IMR-90 (cell line): ENCODE measurements around the gene SPECC1L. TPM values are rescaled to one million over a fixed set of nuclear protein-coding genes. Genes with fewer than 3 reads are reported as not detected.

ENCODE experiments used
- ATAC-seq: fragments of 200-7000 bp; cut with Tn5 transposase; 2 replicates; pipeline ENCODE4 v1.9.1; 2020; ENCODE audit warnings: low read depth, mild to moderate bottlenecking, moderate library complexity
- BruUV-seq: library from RNA; stranded (reverse); fragments of 400-500 nt; replicated peaks from 2 replicates; lab custom pipeline; 2021; lab: Mats Ljungman, UMichigan
- CTCF ChIA-PET: fragments of 300-600 bp; formaldehyde crosslinking; extraction: SDS; loops from one replicate; lab custom pipeline; 2021; ENCODE audit warnings: antibody characterized with exemption; lab: Yijun Ruan, JAX
- POLR2A ChIA-PET: fragments of 300-600 bp; sonication (Branson Sonifier 250); formaldehyde crosslinking; loops from one replicate; lab custom pipeline; 2022; ENCODE audit warnings: antibody characterized with exemption; ENCODE audit not compliant: unreplicated experiment; lab: Charles Lee
- DNase-seq: peaks from one replicate; pipeline ENCODE4 v3.0.0; 2013
- H2AFZ ChIP-seq: replicated peaks from 2 replicates; pipeline ENCODE3; 2013; ENCODE audit warnings: low read length, mild to moderate bottlenecking; ENCODE audit not compliant: poor library complexity
- H2AK5ac ChIP-seq: 2 replicates; pipeline ENCODE4 v1.6.1; 2013; ENCODE audit warnings: low read depth, low read length, inconsistent platforms
- H2AK9ac ChIP-seq: replicated peaks from 2 replicates; pipeline ENCODE3; 2013; ENCODE audit warnings: mild to moderate bottlenecking, low read depth, low read length, moderate library complexity; ENCODE audit not compliant: poor library complexity
- H2BK120ac ChIP-seq: 2 replicates; pipeline ENCODE4 v1.6.1; 2013; ENCODE audit warnings: low read depth, low read length, inconsistent platforms
- H2BK15ac ChIP-seq: 3 replicates; pipeline ENCODE4 v1.6.1; 2013; ENCODE audit warnings: low read depth, low read length, inconsistent platforms
- H2BK20ac ChIP-seq: 2 replicates; pipeline ENCODE4 v1.6.1; 2013; ENCODE audit warnings: low read depth, mild to moderate bottlenecking, inconsistent platforms, low read length, moderate library complexity
- H2BK5ac ChIP-seq: 2 replicates; pipeline ENCODE4 v1.6.1; 2013; ENCODE audit warnings: mild to moderate bottlenecking, low read depth, low read length, inconsistent platforms; ENCODE audit not compliant: poor library complexity, severe bottlenecking
- H3K14ac ChIP-seq: replicated peaks from 2 replicates; pipeline ENCODE4 v1.6.1; 2013; ENCODE audit warnings: low read depth, low read length, inconsistent platforms
- H3K18ac ChIP-seq: 2 replicates; pipeline ENCODE4 v1.6.1; 2013; ENCODE audit warnings: low read depth, low read length, control low read depth
- H3K23ac ChIP-seq: 2 replicates; pipeline ENCODE4 v1.6.1; 2013; ENCODE audit warnings: low read depth, low read length, inconsistent platforms
- H3K27ac ChIP-seq: 2 replicates; pipeline ENCODE4 v1.5.1; 2013; ENCODE audit warnings: mild to moderate bottlenecking, control low read depth, low read length; ENCODE audit not compliant: insufficient read depth
- H3K27me3 ChIP-seq: 2 replicates; pipeline ENCODE4 v1.6.1; 2013; ENCODE audit warnings: low read length; ENCODE audit not compliant: control insufficient read depth, insufficient read depth
- H3K36me3 ChIP-seq: 2 replicates; pipeline ENCODE4 v1.6.1; 2013; ENCODE audit warnings: low read length, mixed read lengths; ENCODE audit not compliant: control insufficient read depth, insufficient read depth
- H3K4ac ChIP-seq: 2 replicates; pipeline ENCODE4 v1.6.1; 2013; ENCODE audit warnings: low read depth, low read length, inconsistent platforms
- H3K4me1 ChIP-seq: 2 replicates; pipeline ENCODE4 v1.6.1; 2013; ENCODE audit warnings: low read length, mixed read lengths; ENCODE audit not compliant: control insufficient read depth, insufficient read depth
- H3K4me2 ChIP-seq: 2 replicates; pipeline ENCODE4 v1.6.1; 2013; ENCODE audit warnings: low read depth, mild to moderate bottlenecking, control low read depth, low read length, moderate library complexity
- H3K4me3 ChIP-seq: 2 replicates; pipeline ENCODE4 v1.5.1; 2013; ENCODE audit warnings: low read depth, mild to moderate bottlenecking, control low read depth, low read length, moderate library complexity; ENCODE audit not compliant: insufficient read depth
- H3K56ac ChIP-seq: 2 replicates; pipeline ENCODE4 v1.6.1; 2013; ENCODE audit warnings: low read length, inconsistent platforms; ENCODE audit not compliant: insufficient read depth; ENCODE audit errors: extremely low read depth
- H3K79me1 ChIP-seq, 2 experiments: 2 replicates each; pipeline ENCODE4 v1.6.1; 2013; ENCODE audit warnings: low read length in 2 of 2, inconsistent platforms in 1 of 2, low read depth in 1 of 2
- H3K9ac ChIP-seq: 2 replicates; pipeline ENCODE4 v1.6.1; 2013; ENCODE audit warnings: low read depth, low read length, control low read depth
- H3K9me1 ChIP-seq: 2 replicates; pipeline ENCODE4 v1.6.1; 2013; ENCODE audit warnings: low read length, inconsistent platforms; ENCODE audit not compliant: insufficient read depth
- H3K9me3 ChIP-seq: 2 replicates; pipeline ENCODE4 v1.6.1; 2013; ENCODE audit warnings: low read length; ENCODE audit not compliant: control insufficient read depth, insufficient read depth
- H4K20me1 ChIP-seq: 2 replicates; pipeline ENCODE4 v1.6.1; 2013; ENCODE audit warnings: low read length, inconsistent platforms; ENCODE audit not compliant: insufficient read depth
- H4K5ac ChIP-seq: 2 replicates; pipeline ENCODE4 v1.6.1; 2013; ENCODE audit warnings: mild to moderate bottlenecking, low read depth, low read length, control low read depth
- H4K8ac ChIP-seq, 2 experiments: 2 replicates each; pipeline ENCODE4 v1.6.1; 2013; ENCODE audit warnings: low read depth in 2 of 2, low read length in 2 of 2, control low read depth in 1 of 2, inconsistent platforms in 1 of 2
- H4K91ac ChIP-seq: 2 replicates; pipeline ENCODE4 v1.6.1; 2013; ENCODE audit warnings: low read depth, low read length, inconsistent platforms; ENCODE audit not compliant: insufficient read depth
- BHLHE40 ChIP-seq: fragments of 150-350 bp; IDR thresholded peaks from 2 replicates; pipeline ENCODE4 v1.6.1; 2016; ENCODE audit warnings: mild to moderate bottlenecking, low read depth, low read length
- CHD1 ChIP-seq: IDR thresholded peaks from 2 replicates; pipeline ENCODE4 v1.6.1; 2012; ENCODE audit warnings: low read depth, low read length, improper control_type of control experiment
- CTCF ChIP-seq: conservative IDR thresholded peaks from 2 replicates; pipeline ENCODE4 v1.5.1; 2012; ENCODE audit warnings: mild to moderate bottlenecking, low read depth, low read length, improper control_type of control experiment
- ELK1 ChIP-seq: fragments of 150-350 bp; IDR thresholded peaks from 2 replicates; pipeline ENCODE4 v1.6.1; 2016; ENCODE audit warnings: low read depth, mild to moderate bottlenecking, low read length, moderate library complexity, borderline replicate concordance
- FOS ChIP-seq: fragments of 150-350 bp; IDR thresholded peaks from 2 replicates; pipeline ENCODE4 v1.6.1; 2016; ENCODE audit warnings: low read depth, low read length
- MAFK ChIP-seq: IDR thresholded peaks from 2 replicates; pipeline ENCODE4 v1.6.1; 2012; ENCODE audit warnings: low read depth, low read length, improper control_type of control experiment
- MAZ ChIP-seq: IDR thresholded peaks from 2 replicates; pipeline ENCODE4 v1.6.1; 2012; ENCODE audit warnings: low read depth, mild to moderate bottlenecking, low read length, improper control_type of control experiment, moderate library complexity, borderline replicate concordance
- NFE2L2 ChIP-seq: fragments of 150-350 bp; IDR thresholded peaks from 2 replicates; pipeline ENCODE4 v1.6.1; 2016; ENCODE audit warnings: low read depth, mild to moderate bottlenecking, low read length
- POLR2A ChIP-seq: IDR thresholded peaks from 2 replicates; pipeline ENCODE4 v1.6.1; 2012; ENCODE audit warnings: mild to moderate bottlenecking, low read depth, low read length
- RAD21 ChIP-seq: IDR thresholded peaks from 2 replicates; pipeline ENCODE4 v1.6.1; 2012; ENCODE audit warnings: low read length, improper control_type of control experiment
- RCOR1 ChIP-seq: IDR thresholded peaks from 2 replicates; pipeline ENCODE4 v1.6.1; 2012; ENCODE audit warnings: mild to moderate bottlenecking, low read length, improper control_type of control experiment; ENCODE audit not compliant: insufficient replicate concordance
- RFX5 ChIP-seq: IDR thresholded peaks from 2 replicates; pipeline ENCODE4 v1.8.0; 2012; ENCODE audit warnings: low read depth, mild to moderate bottlenecking, low read length, moderate library complexity
- SMC3 ChIP-seq: fragments of 150-350 bp; IDR thresholded peaks from 2 replicates; pipeline ENCODE4 v1.6.1; 2016; ENCODE audit warnings: low read depth, mild to moderate bottlenecking, antibody characterized with exemption, low read length, moderate library complexity
- USF2 ChIP-seq: fragments of 150-350 bp; IDR thresholded peaks from 2 replicates; pipeline ENCODE4 v1.6.1; 2017; ENCODE audit warnings: mild to moderate bottlenecking, antibody characterized with exemption, low read length, low read depth
- WGBS, 2 experiments: methylation state at CpG; one replicate each; pipeline versions ENCODE4 v1.1.5 to v1.1.7; 2013; ENCODE audit warnings: missing lambda C conversion rate in 2 of 2; ENCODE audit not compliant: insufficient read length in 1 of 2; ENCODE audit errors: extremely low coverage in 2 of 2; 5-methylcytosine and 5-hydroxymethylcytosine counted together
- dilution Hi-C: fragments of 300-500 bp; cut with HindIII; formaldehyde crosslinking; loops from one replicate; pipeline ENCODE4 v1.14.3; 2018; ENCODE audit warnings: low sequenced_read_pairs; ENCODE audit not compliant: unreplicated experiment
- in situ Hi-C: fragments of 300-500 bp; cut with MboI; formaldehyde crosslinking; loops from 3 replicates; pipeline ENCODE4 v1.14.3; 2019; ENCODE audit warnings: low sequenced_read_pairs, inconsistent platforms, mixed read lengths
- intact Hi-C: fragments of 100-400 bp; cut with micrococcal nuclease; formaldehyde crosslinking; loops from 2 replicates; pipeline ENCODE4 v1.10.0; 2022
- polyA plus RNA-seq, 3 experiments: library from polyadenylated mRNA; depleted of rRNA; stranded (reverse); fragments of >200 nt; gene quantifications; 2 replicates each; pipeline ENCODE4 v1.2.3, GENCODE V29; 2012; ENCODE audit warnings: low replicate concordance in 1 of 3
- total RNA-seq: library from RNA; depleted of rRNA; stranded (reverse); fragments of >200 nt; gene quantifications from 2 replicates; pipeline ENCODE4 v1.2.3, GENCODE V29; 2012

SPECC1L gene
- total and polyA plus RNA-seq, 2 of the 4 experiments (the other 2 are of a cell fraction), result 18.7 to 44.1 TPM

- intact Hi-C loops, result loop anchor here (5.0 kb wide), 1 partner anchor 38 kb away; no protein-coding TSS in a partner anchor
- ATAC-seq (no peak; the same call in 1 of the 2 replicates), DNase-seq (no peak)
- H2BK15ac ChIP-seq, result no peak overlapping the region
- H2AK5ac ChIP-seq, result no peak overlapping the region
- H4K91ac ChIP-seq, result no peak overlapping the region
- peaks cover 6% of the 10 kb centered on the region; the same call in 1 of the 2 replicates for H3K9me1 ChIP-seq
- dilution Hi-C loops, result no loop called here
- peaks cover 23 to 48% of the 10 kb centered on the region in 2 experiments for H3K79me1 ChIP-seq
- in situ Hi-C loops, result no loop called here
- no peak overlapping the region for H2BK20ac ChIP-seq
- H3K56ac ChIP-seq, result no peak overlapping the region
- ChIA-PET POLR2A (no interaction called here), CTCF (no interaction called here)
- no peak overlapping the region for H3K4me3 ChIP-seq
- no peak overlapping the region for H3K4ac ChIP-seq
- H3K27ac ChIP-seq, result no peak overlapping the region
- no peaks in the 10 kb centered on the region for H4K20me1 ChIP-seq
- H2AK9ac ChIP-seq, result no peak overlapping the region
- peaks cover 3% of the 10 kb centered on the region; the same call in 1 of the 2 replicates for H3K4me1 ChIP-seq
- H3K23ac ChIP-seq, result no peak overlapping the region
- no CpG with 5 or more reads among the region's 7 CpGs for WGBS, 2 experiments
- H3K18ac ChIP-seq, result no peak overlapping the region
- no peaks in the 10 kb centered on the region for H3K27me3 ChIP-seq
- H4K5ac ChIP-seq, result no peak overlapping the region
- H2BK120ac ChIP-seq, result no peak overlapping the region
- H2AFZ ChIP-seq, result no peak overlapping the region
- no peak overlapping the region for H2BK5ac ChIP-seq
- TF ChIP-seq NFE2L2 (no peak), RCOR1 (no peak), MAFK (no peak), POLR2A (no peak), MAZ (no peak), CTCF (no peak), CHD1 (no peak), RFX5 (no peak), USF2 (no peak), ELK1 (no peak), RAD21 (no peak), SMC3 (no peak), BHLHE40 (no peak), FOS (no peak)
- no peak overlapping the region for H4K8ac ChIP-seq
- no peaks in the 10 kb centered on the region for H3K9me3 ChIP-seq
- no peak overlapping the region for H3K14ac ChIP-seq
- BruUV-seq, result no TSS peak
- peaks cover 31% of the 10 kb centered on the region for H3K36me3 ChIP-seq
- H3K9ac ChIP-seq, result no peak overlapping the region
- H3K4me2 ChIP-seq, result peak overlapping the region; percentile 54
Observed at GRCh38 chr22:24339452-24339747, 68.8 kb downstream of the SPECC1L start.
